SK-N-SH (cell line): Measurements from ENCODE around the gene MTURN. TPM values are rescaled to one million over a fixed set of nuclear protein-coding genes. Genes with fewer than 3 reads are reported as not detected.

ENCODE experiments used
- CTCF ChIA-PET: fragments of 300-600, 350-600 bp; formaldehyde crosslinking; extraction: SDS; loops from one replicate; lab custom pipeline; 2021; lab: Yijun Ruan, JAX
- POLR2A ChIA-PET: fragments of 350-600 bp; sonication (Branson Sonifier 250); formaldehyde crosslinking; extraction: SDS; loops from one replicate; lab custom pipeline; 2020; ENCODE audit warnings: antibody characterized with exemption, inconsistent platforms; lab: Yijun Ruan, JAX
- DNase-seq: peaks from one replicate; pipeline ENCODE4 v3.0.0; 2012
- H2AFZ ChIP-seq: fragments of 200-600 bp; sonication (generic); 2 replicates; pipeline ENCODE4 v1.8.1; 2016; ENCODE audit warnings: antibody characterized with exemption, mild to moderate bottlenecking, low read depth
- H3F3A ChIP-seq: fragments of 200-600 bp; sonication (generic); replicated peaks from 2 replicates; pipeline ENCODE3; 2016; ENCODE audit warnings: antibody characterized with exemption, mild to moderate bottlenecking; ENCODE audit not compliant: insufficient read depth
- H3K27ac ChIP-seq, 2 experiments: fragments of 200-500 bp in 1 of 2; fragments of 200-600 bp in 1 of 2; sonication (Bioruptor generic) in 1 of 2; sonication (generic), shearing (Covaris generic) in 1 of 2; 2 replicates each; pipeline versions ENCODE4 v1.5.1 to v1.6.1; 2014 to 2016; ENCODE audit warnings: low read depth in 2 of 2, inconsistent platforms in 1 of 2, low read length in 1 of 2, mild to moderate bottlenecking in 1 of 2, mixed read lengths in 1 of 2
- H3K27me3 ChIP-seq: fragments of 200-600 bp; sonication (generic), shearing (Covaris generic); 2 replicates; pipeline ENCODE4 v1.6.1; 2016; ENCODE audit warnings: mixed run types; ENCODE audit not compliant: insufficient read depth
- H3K36me3 ChIP-seq, 2 experiments: fragments of 200-500 bp in 1 of 2; fragments of 200-600 bp in 1 of 2; sonication (Bioruptor generic) in 1 of 2; sonication (generic) in 1 of 2; replicated peaks in 1 of 2; 2 replicates each; pipeline versions ENCODE3 to v1.5.1; 2014 to 2016; ENCODE audit warnings: low read length in 1 of 2, mild to moderate bottlenecking in 1 of 2; ENCODE audit not compliant: insufficient read depth in 2 of 2, control insufficient read depth in 1 of 2
- H3K4me1 ChIP-seq, 2 experiments: fragments of 200-500 bp in 1 of 2; fragments of 200-600 bp in 1 of 2; sonication (Bioruptor generic) in 1 of 2; sonication (generic), shearing (Covaris generic) in 1 of 2; 2 replicates each; pipeline versions ENCODE4 v1.5.1 to v1.6.1; 2014 to 2016; ENCODE audit warnings: low read depth in 1 of 2, low read length in 1 of 2, mixed run types in 1 of 2; ENCODE audit not compliant: insufficient read depth in 2 of 2, control insufficient read depth in 1 of 2
- H3K4me2 ChIP-seq: fragments of 200-600 bp; sonication (generic), shearing (Covaris generic); 2 replicates; pipeline ENCODE4 v1.6.1; 2017; ENCODE audit warnings: mixed run types
- H3K4me3 ChIP-seq, 2 experiments: fragments of 200-500 bp in 1 of 2; fragments of 200-600 bp in 1 of 2; sonication (Bioruptor generic) in 1 of 2; sonication (generic), shearing (Covaris generic) in 1 of 2; 2 replicates each; pipeline versions ENCODE4 v1.5.1 to v1.8.1; 2014 to 2016; ENCODE audit warnings: low read depth in 2 of 2, inconsistent platforms in 1 of 2, low read length in 1 of 2, mild to moderate bottlenecking in 1 of 2, mixed read lengths in 1 of 2, moderate library complexity in 1 of 2
- H3K79me2 ChIP-seq: fragments of 200-600 bp; sonication (generic); 2 replicates; pipeline ENCODE4 v1.8.1; 2017; ENCODE audit warnings: mild to moderate bottlenecking; ENCODE audit not compliant: insufficient read depth
- H3K9ac ChIP-seq: fragments of 200-600 bp; sonication (generic); 2 replicates; pipeline ENCODE4 v1.6.1; 2017; ENCODE audit warnings: mixed run types
- H3K9me2 ChIP-seq: fragments of 200-600 bp; sonication (generic); 2 replicates; pipeline ENCODE4 v1.6.1; 2017; ENCODE audit warnings: mixed run types
- H3K9me3 ChIP-seq: fragments of 200-600 bp; sonication (generic); 2 replicates; pipeline ENCODE4 v1.6.1; 2017; ENCODE audit warnings: mixed run types, mild to moderate bottlenecking, moderate library complexity
- H4K20me1 ChIP-seq: fragments of 200-600 bp; sonication (generic); 2 replicates; pipeline ENCODE4 v1.6.1; 2017; ENCODE audit warnings: mild to moderate bottlenecking, mixed run types; ENCODE audit not compliant: insufficient read depth
- FOSL2 ChIP-seq: IDR thresholded peaks from 2 replicates; pipeline ENCODE4 v1.4.0; 2012; ENCODE audit warnings: low read depth, mild to moderate bottlenecking, moderate library complexity, borderline replicate concordance
- FOXJ3 ChIP-seq: sonication (generic); formaldehyde crosslinking; IDR thresholded peaks from 2 replicates; pipeline ENCODE4 v1.5.1; 2020; ENCODE audit warnings: mild to moderate bottlenecking, missing genetic modification reagents
- GABPA ChIP-seq: IDR thresholded peaks from 2 replicates; pipeline ENCODE4 v1.4.0; 2012; ENCODE audit warnings: low read depth, mild to moderate bottlenecking
- JUND ChIP-seq: IDR thresholded peaks from 2 replicates; pipeline ENCODE4 v1.4.0; 2012
- MEF2A ChIP-seq: IDR thresholded peaks from 2 replicates; pipeline ENCODE4 v1.4.0; 2012; ENCODE audit warnings: low read depth, borderline replicate concordance
- MXI1 ChIP-seq: IDR thresholded peaks from 2 replicates; pipeline ENCODE4 v1.6.1; 2012; ENCODE audit warnings: mild to moderate bottlenecking, low read depth, low read length, improper control_type of control experiment
- NFIC ChIP-seq: IDR thresholded peaks from 2 replicates; pipeline ENCODE4 v1.4.0; 2012; ENCODE audit warnings: borderline replicate concordance
- POLR2AphosphoS5 ChIP-seq: IDR thresholded peaks from 2 replicates; pipeline ENCODE4 v1.6.1; 2012; ENCODE audit warnings: low read depth, low read length
- RAD21 ChIP-seq: IDR thresholded peaks from 2 replicates; pipeline ENCODE4 v1.6.1; 2012; ENCODE audit warnings: mild to moderate bottlenecking, low read length
- RCOR1 ChIP-seq: fragments of 150-350 bp; IDR thresholded peaks from 2 replicates; pipeline ENCODE4 v1.6.1; 2017; ENCODE audit warnings: antibody characterized with exemption, low read length
- SMC3 ChIP-seq: IDR thresholded peaks from 2 replicates; pipeline ENCODE4 v1.6.1; 2012; ENCODE audit warnings: low read depth, low read length, improper control_type of control experiment
- YY1 ChIP-seq: IDR thresholded peaks from 2 replicates; pipeline ENCODE4 v1.4.0; 2012; ENCODE audit warnings: low read depth, mild to moderate bottlenecking
- WGBS: methylation state at CpG from one replicate; pipeline ENCODE4 v1.1.6; 2017; ENCODE audit warnings: low lambda C conversion rate; 5-methylcytosine and 5-hydroxymethylcytosine counted together
- polyA plus RNA-seq, 3 experiments: library from polyadenylated mRNA; depleted of rRNA; stranded (reverse); fragments of >200 nt; gene quantifications; 2 replicates each; pipeline ENCODE4 v1.2.3, GENCODE V29; 2012
- TF ChIP-seq, protein P1 (sequence below): fragments of 200-600 bp; sonication (generic); IDR thresholded peaks from 2 replicates; pipeline ENCODE4 v1.6.1; 2017; ENCODE audit warnings: antibody characterized with exemption, mild to moderate bottlenecking, moderate library complexity
- TF ChIP-seq, protein P2 (sequence below): IDR thresholded peaks from 2 replicates; pipeline ENCODE4 v1.6.1; 2012; ENCODE audit warnings: mild to moderate bottlenecking, low read depth, low read length, moderate library complexity
- TF ChIP-seq, protein P3 (sequence below): fragments of 150-350 bp; IDR thresholded peaks from 2 replicates; pipeline ENCODE4 v1.6.1; 2017; ENCODE audit warnings: antibody characterized with exemption, low read length, low read depth, borderline replicate concordance

MTURN gene
- polyA plus RNA-seq, 1 of the 3 experiments (the other 2 are of a cell fraction): 9.0 TPM

DNA sequence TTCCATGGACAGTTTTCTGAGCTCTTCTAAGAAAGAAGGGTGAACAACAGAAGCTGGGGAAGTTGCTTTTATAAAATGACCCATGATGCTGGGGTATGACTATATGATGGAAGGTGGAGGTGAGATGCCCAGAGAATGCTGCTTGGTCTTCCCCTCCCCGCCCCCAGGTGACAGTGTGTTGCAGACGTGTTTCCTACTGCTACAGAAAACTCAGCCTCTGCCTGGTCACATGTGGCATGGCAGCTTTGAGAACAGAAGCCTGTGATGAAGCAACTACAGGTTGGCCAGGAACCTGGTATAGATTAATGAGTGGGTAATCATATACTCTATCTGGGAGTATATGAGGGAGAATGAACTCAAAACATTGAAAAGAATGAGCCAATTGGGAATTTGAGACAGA is 67.1 kb downstream of the MTURN start (continued):
- TF ChIP-seq, protein P1, sequence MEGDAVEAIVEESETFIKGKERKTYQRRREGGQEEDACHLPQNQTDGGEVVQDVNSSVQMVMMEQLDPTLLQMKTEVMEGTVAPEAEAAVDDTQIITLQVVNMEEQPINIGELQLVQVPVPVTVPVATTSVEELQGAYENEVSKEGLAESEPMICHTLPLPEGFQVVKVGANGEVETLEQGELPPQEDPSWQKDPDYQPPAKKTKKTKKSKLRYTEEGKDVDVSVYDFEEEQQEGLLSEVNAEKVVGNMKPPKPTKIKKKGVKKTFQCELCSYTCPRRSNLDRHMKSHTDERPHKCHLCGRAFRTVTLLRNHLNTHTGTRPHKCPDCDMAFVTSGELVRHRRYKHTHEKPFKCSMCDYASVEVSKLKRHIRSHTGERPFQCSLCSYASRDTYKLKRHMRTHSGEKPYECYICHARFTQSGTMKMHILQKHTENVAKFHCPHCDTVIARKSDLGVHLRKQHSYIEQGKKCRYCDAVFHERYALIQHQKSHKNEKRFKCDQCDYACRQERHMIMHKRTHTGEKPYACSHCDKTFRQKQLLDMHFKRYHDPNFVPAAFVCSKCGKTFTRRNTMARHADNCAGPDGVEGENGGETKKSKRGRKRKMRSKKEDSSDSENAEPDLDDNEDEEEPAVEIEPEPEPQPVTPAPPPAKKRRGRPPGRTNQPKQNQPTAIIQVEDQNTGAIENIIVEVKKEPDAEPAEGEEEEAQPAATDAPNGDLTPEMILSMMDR: no peak
- TF ChIP-seq POLR2AphosphoS5 (no peak), RCOR1 (no peak), FOXJ3 (CRISPR knock-in tag) (no peak), MXI1 (no peak), GABPA (no peak), RAD21 (no peak)

DNA sequence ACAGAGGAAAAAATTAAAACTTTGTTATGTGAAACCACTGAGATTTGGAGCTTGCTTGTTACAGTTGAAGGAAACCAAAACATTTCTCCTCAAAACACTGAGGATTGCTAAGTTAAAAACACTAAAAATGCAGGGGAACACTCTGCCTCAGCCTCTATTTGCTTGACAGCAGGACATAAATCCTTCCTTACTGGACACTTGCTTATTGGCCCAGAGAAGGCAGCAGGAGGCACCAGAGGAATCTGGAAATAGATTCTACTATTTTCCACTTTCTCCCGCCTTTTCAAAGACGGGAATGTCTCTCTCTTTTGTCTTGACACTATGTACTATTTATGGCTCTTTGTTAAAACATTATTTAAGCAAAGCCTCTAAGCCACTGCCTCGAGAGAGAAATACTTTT is 67.9 kb downstream of the MTURN start:
- H3K27ac ChIP-seq: no peak overlapping the region
- H3K9me3 ChIP-seq: no peaks in the 10 kb centered on the region
- no peaks in the 10 kb centered on the region for H3F3A ChIP-seq
- POLR2A ChIA-PET: no interaction called here
- H3K36me3 ChIP-seq: no peaks in the 10 kb centered on the region
- no peak overlapping the region for H2AFZ ChIP-seq
- CTCF ChIA-PET: no interaction called here
- WGBS: 68% methylated on average over 3 of the region's 3 CpGs
- no peaks in the 10 kb centered on the region for H3K9me2 ChIP-seq
- H3K4me1 ChIP-seq: no peaks in the 10 kb centered on the region; a peak in 1 of 4 replicates
- H3K9ac ChIP-seq: no peak overlapping the region
- DNase-seq: no peak
- TF ChIP-seq YY1: no peak
- TF ChIP-seq SMC3: no peak
- no peak for TF ChIP-seq NFIC
- no peak for TF ChIP-seq FOSL2
- no peak for TF ChIP-seq RCOR1
- no peak for TF ChIP-seq GABPA
- TF ChIP-seq, protein P2, sequence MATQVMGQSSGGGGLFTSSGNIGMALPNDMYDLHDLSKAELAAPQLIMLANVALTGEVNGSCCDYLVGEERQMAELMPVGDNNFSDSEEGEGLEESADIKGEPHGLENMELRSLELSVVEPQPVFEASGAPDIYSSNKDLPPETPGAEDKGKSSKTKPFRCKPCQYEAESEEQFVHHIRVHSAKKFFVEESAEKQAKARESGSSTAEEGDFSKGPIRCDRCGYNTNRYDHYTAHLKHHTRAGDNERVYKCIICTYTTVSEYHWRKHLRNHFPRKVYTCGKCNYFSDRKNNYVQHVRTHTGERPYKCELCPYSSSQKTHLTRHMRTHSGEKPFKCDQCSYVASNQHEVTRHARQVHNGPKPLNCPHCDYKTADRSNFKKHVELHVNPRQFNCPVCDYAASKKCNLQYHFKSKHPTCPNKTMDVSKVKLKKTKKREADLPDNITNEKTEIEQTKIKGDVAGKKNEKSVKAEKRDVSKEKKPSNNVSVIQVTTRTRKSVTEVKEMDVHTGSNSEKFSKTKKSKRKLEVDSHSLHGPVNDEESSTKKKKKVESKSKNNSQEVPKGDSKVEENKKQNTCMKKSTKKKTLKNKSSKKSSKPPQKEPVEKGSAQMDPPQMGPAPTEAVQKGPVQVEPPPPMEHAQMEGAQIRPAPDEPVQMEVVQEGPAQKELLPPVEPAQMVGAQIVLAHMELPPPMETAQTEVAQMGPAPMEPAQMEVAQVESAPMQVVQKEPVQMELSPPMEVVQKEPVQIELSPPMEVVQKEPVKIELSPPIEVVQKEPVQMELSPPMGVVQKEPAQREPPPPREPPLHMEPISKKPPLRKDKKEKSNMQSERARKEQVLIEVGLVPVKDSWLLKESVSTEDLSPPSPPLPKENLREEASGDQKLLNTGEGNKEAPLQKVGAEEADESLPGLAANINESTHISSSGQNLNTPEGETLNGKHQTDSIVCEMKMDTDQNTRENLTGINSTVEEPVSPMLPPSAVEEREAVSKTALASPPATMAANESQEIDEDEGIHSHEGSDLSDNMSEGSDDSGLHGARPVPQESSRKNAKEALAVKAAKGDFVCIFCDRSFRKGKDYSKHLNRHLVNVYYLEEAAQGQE: no peak
- TF ChIP-seq FOXJ3 (CRISPR knock-in tag): no peak
- no peak for TF ChIP-seq JUND
- TF ChIP-seq, protein P3, sequence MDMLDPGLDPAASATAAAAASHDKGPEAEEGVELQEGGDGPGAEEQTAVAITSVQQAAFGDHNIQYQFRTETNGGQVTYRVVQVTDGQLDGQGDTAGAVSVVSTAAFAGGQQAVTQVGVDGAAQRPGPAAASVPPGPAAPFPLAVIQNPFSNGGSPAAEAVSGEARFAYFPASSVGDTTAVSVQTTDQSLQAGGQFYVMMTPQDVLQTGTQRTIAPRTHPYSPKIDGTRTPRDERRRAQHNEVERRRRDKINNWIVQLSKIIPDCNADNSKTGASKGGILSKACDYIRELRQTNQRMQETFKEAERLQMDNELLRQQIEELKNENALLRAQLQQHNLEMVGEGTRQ: no peak
- no peak for TF ChIP-seq MEF2A
- TF ChIP-seq MXI1: no peak
- TF ChIP-seq, all 33 proteins: peak for 0
- Histone ChIP-seq H4K20me1 (no peaks in the 10 kb centered on the region), H3K79me2 (no peaks in the 10 kb centered on the region), H3K4me3 (no peak overlapping the region), H3K4me2 (no peak overlapping the region), H3K27me3 (no peaks in the 10 kb centered on the region)
